GM21737 (cell line): Measurements from ENCODE around the gene CPNE8.

ENCODE experiments used
- ATAC-seq: cut with Tn5 transposase; IDR thresholded peaks from one replicate; pipeline ENCODE4 v1.9.1; 2021; ENCODE audit warnings: mild to moderate bottlenecking, moderate library complexity; ENCODE audit not compliant: unreplicated experiment

CPNE8 gene

DNA sequence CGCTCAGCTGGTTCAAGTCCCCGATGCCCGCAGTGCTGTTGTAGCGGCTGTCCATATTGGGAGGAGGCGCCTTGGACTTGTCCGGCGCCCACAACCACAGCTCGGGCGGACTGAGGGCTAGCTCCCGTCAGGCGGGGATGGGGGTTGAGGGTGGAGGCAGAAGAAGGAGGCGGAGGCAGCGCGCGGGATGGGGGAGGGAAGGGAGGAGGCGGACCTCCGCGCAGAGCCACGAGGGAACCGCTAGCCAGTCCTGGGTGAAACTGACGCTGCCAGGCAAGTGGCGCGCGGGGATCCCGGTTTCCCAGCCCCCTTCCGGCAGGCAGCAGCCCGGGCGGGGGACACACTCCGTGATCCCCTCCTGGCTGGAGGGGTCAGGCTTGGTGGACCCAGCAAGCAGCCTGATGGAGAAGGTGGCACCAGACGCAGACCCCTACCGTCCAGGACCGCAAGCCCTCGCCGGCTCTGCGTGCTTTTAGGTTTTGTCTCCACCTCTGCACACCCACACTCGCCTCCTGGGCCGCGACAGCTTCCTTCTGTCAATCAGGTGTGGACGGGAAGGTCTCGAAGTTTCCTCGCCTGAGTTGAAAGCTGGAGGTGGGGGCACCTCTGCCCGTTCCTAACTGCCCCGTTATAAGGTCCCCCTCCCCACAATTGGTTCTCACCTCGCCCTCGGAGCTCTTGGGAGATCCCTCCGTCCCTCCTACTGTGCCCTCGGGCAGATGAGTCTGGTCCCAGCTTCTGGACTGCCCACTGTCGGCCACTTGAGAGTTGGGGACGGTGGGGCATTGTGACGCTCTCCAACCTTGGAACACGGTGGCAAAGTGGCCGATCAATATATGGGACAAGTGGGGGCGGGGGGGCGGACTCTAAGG lies at the start of gene CPNE8:
Gene CPNE8, minus strand, starts transcription at position 112 of the 872 bp plus-strand sequence. Its CDS starts 57 bp downstream, at position 55.
- peak; percentile 44 for ATAC-seq

GRCh38 chr12:38954238-38954873 lies 49.0 kb upstream of the CPNE8 start:
- no peak for ATAC-seq

DNA sequence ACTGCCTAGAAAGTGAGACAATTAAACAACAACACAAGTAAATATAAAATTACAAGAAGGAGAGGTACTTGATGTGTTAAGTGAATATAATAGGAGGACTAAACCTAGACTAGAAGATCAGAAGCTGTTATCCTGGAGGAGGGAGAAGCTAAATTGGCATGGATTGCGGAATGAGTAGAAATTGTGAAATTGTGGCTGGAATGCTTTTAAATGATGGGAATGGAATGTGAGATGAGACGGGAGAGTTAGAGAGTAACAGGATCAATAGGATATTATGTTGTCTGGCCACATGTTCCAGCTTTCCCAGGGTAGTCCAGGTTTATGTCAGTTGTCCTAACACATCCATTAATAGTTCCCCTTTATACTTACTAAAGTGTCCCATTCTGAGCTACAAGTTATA lies 44.0 kb upstream of the CPNE8 start:
- ATAC-seq: no peak

GRCh38 chr12:38934686-38935085 lies 29.3 kb upstream of the CPNE8 start:
- ATAC-seq: no peak

DNA sequence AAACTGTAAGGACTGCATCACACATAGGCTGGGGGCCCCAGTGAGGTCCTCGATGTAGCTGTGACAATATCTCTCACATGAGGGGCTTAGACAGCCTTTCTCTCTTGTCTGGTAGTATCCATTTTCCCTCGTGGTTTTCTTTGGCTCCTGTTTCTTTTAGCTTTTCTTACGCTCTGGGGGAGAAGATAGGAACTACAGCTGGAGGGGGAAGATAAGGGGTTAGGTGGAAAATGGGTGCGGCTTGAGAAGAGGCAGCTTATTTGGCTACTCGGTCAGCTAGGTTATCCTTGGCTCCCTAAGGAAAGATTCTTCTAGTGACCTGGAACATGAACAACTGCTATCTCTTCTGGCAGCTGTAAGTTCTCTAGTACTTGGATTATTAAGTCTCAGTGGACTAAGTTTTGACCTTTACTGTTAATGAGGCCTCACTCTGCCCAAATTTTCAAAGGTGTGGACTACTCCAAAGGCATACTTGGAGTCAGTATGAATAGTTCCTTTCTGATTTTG lies 28.7 kb upstream of the CPNE8 start:
- no peak for ATAC-seq

GRCh38 chr12:38932320-38932719 lies 26.9 kb upstream of the CPNE8 start:
- no peak for ATAC-seq

DNA sequence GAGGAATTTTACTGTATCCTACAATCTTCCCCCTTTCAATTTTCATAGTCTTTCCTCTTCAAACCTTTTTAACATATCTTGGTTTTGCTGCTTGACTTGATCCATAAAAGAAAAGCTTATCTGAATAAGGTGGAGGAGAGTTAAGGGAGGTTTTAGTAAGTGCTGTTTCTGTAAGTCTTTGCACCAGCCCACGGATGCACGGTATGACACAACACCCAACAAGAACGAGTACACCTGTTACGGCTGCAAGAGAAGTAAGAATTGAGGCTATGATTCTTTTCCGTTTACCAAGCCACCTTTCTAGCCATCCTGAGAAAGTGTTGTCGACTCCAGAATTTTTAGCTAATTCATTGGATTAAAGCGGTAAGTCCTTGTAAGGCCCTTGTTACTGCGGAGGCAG lies 26.1 kb upstream of the CPNE8 start:
- ATAC-seq: no peak

DNA sequence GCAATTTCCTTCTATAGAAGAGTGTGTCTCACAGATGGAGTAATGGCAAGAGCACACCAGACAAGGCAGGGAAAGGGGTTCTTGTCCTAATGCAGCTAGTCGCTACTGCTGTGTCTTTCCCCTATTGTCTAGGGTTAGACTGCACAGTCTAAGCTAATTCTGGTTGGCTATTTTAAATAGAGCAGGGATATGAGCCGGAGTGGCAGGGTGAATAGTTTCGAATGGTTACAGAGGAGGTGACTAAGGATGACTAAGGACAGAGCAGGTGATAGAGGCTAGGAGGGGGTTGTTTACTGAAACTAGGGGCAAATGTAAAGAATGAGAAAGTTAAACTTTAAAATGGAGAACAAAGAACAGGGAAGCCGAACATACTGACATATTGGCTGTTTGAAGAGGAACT lies 25.6 kb upstream of the CPNE8 start:
- ATAC-seq: no peak

GRCh38 chr12:38926501-38926900 lies 21.1 kb upstream of the CPNE8 start:
- no peak for ATAC-seq

GRCh38 chr12:38921025-38921677 lies 15.8 kb upstream of the CPNE8 start:
- ATAC-seq: peak; percentile 92

GRCh38 chr12:38919191-38919590 lies 13.8 kb upstream of the CPNE8 start:
- no peak for ATAC-seq

GRCh38 chr12:38915429-38916182 lies 10.2 kb upstream of the CPNE8 start:
- ATAC-seq: no peak

DNA sequence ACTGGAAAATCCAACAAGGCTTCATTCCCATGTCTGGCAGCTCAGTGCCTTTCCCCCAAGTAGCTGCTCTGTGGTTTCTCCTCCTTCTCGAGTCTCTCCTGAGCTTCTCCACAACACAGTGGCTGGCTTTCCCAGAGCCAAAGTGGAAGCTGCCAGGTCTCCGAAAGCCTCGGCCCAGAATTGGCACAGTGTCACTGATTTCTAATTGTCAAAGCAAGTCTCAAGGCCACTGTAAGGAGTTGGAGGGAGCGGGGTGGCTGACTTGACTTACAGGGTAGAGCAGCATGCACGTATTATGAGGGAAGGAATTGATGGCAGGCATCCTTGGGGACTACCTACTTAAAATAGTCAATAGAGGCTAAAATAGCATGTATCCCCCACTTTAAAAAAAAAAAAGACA lies 6.7 kb upstream of the CPNE8 start:
- ATAC-seq: no peak

GRCh38 chr12:38911611-38912010 lies 6.2 kb upstream of the CPNE8 start:
- no peak for ATAC-seq

DNA sequence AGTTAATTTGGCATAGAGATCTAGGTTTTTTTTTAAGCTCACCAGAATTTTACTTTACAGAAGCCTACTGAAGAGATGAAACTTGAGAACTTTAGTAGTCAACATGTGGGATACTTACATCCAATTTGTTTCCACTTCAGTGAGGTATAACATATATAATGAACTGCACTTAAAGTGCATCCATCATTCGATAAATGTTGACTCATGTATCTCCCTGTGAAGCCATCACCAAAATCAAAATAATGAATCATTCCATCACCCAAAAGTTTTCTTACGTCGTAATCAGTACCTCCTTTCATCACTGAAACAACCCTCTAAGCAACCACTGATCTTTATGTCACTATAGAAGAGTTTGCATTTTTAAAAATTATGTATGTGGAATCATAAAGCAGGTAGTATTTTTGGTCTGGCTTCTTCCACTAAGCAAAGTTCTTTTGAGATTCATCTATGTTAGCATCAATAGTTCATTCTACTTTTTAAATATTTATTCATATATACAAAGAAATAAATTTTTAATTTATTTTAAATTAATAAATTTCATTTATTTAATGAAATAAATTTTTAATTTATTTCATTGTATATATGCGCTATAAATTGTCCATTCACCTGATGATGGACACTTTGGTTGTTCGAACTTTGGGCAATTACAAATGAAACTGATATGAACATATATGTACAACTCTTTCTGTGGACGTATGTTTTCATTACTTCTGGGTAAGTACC lies 2.0 kb upstream of the CPNE8 start:
- ATAC-seq: no peak

DNA sequence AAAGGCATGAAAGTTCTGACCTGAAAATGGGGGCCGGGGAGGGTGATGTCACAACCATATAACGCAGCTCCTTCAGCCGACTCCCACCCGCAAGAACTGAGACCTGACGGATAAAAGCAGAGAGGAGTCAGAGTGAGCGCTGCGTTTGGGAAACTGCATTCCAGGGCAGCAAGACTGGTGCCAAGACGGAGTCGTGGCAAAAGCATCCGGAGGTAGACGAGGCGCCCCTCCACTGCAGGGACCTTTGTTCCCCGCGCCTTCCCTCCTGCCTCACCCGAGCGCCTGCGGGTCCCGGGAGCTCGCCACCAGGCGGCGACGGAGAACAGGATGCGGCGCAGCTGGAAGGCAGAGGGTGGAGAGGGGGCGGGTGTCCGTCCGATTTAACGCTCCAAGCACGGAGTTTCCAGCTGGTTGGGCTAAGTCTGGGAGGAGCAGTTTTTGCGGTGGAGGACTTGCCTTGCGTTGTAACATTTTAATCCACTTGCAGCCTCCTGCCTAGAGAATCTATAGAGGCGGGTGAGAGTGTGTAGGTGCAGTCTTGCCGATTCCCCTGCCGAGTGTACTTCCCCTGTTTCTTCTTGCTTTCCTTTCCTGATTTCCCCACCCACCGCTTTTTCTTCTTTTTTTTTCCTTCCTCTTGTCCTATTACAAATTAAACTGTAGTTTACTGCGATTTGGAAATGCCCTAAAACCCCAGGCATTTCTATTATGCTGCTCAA lies 1.2 kb upstream of the CPNE8 start:
- ATAC-seq: peak; percentile 65

DNA sequence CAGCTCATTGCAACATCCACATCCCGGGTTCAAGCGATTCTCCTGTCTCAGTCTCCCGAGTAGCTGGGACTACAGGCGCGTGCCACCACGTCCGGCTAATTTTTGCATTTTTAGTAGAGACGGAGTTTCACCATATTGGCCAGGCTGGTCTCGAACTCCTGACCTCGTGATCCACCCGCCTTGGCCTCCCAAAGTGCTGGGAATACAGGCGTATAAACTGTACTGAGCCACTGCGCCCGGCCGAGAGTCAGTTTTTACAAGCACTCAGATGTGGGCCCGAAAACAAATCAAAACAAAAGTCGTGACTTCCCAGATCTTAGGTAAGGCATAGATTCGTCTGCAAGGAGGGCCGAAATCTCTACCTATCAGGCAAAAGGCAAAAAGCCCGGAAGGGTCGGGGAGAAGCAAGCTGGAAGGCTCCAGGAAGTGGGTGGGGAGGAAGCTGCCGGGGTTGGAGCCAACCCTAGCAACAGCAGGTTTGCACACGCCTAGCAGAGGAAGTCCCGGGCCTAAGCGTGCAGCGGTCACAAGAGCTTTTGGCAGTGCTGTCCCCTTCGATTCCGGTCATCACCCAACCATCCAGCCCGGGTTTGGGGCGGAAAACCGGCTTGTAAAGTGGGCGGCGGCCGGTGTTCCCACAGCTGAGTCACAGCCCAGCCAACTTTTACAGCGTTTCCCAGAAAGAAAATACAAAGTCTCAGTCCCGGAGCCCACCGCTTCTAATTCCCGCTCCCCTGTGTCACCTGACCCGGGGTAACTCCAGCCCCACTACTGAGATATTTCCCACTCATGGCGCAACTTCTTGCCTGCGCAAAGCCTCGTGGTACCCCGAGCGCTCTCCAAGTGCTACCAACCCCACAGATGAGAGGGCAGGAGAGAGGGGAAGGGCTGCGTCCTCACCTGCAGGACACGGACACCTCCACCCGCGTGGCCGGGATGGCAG lies 583 bp downstream of the CPNE8 start:
- peak; percentile 68 for ATAC-seq

GRCh38 chr12:38903596-38903995 lies 1.8 kb downstream of the CPNE8 start:
- ATAC-seq: no peak
